Osteoblast (primary cell): ENCODE data around the gene RBBP4. TPM values are rescaled to one million over a fixed set of nuclear protein-coding genes. Genes with fewer than 3 reads are reported as not detected.

Experiments
- DNase-seq: peaks from one replicate; pipeline ENCODE4 v3.0.0; 2011; ENCODE audit warnings: low spot score, mixed read lengths; ENCODE audit not compliant: insufficient read length; ENCODE audit errors: missing footprints
- H2AFZ ChIP-seq: 2 replicates; pipeline ENCODE4 v1.6.0; 2011; ENCODE audit warnings: mild to moderate bottlenecking, low read length
- H3K27ac ChIP-seq: 2 replicates; pipeline ENCODE4 v1.5.1; 2011; ENCODE audit warnings: mild to moderate bottlenecking, low read depth, low read length, moderate library complexity
- H3K27me3 ChIP-seq: 2 replicates; pipeline ENCODE4 v1.6.0; 2012; ENCODE audit warnings: mild to moderate bottlenecking, control low read depth, inconsistent platforms, low read length, moderate library complexity; ENCODE audit not compliant: insufficient read depth
- H3K36me3 ChIP-seq: 2 replicates; pipeline ENCODE4 v1.5.1; 2011; ENCODE audit warnings: mild to moderate bottlenecking, low read length, control low read depth, moderate library complexity; ENCODE audit not compliant: insufficient read depth
- H3K4me1 ChIP-seq: 2 replicates; pipeline ENCODE4 v1.5.1; 2011; ENCODE audit warnings: mild to moderate bottlenecking, low read length, control low read depth, moderate library complexity; ENCODE audit not compliant: insufficient read depth
- H3K4me2 ChIP-seq: 2 replicates; pipeline ENCODE4 v1.6.0; 2011; ENCODE audit warnings: mild to moderate bottlenecking, low read length; ENCODE audit not compliant: insufficient read depth
- H3K4me3 ChIP-seq: fragments of 200-600 bp; sonication (generic); 3 replicates; pipeline ENCODE4 v1.5.1; 2012; ENCODE audit warnings: mild to moderate bottlenecking, low read length, inconsistent platforms; ENCODE audit not compliant: insufficient read depth
- H3K79me2 ChIP-seq: 2 replicates; pipeline ENCODE4 v1.6.0; 2012; ENCODE audit warnings: mild to moderate bottlenecking, low read length, control low read depth, inconsistent platforms; ENCODE audit not compliant: insufficient read depth
- H3K9me3 ChIP-seq: 2 replicates; pipeline ENCODE4 v1.5.1; 2011; ENCODE audit warnings: low read depth, low read length, control low read depth
- H4K20me1 ChIP-seq: 2 replicates; pipeline ENCODE4 v1.6.0; 2012; ENCODE audit warnings: mild to moderate bottlenecking, low read length, control low read depth; ENCODE audit not compliant: insufficient read depth
- CTCF ChIP-seq: IDR thresholded peaks from 2 replicates; pipeline ENCODE4 v1.5.1; 2011; ENCODE audit warnings: mild to moderate bottlenecking, low read depth, low read length, moderate library complexity; ENCODE audit errors: extremely low read depth
- total RNA-seq: library from RNA; depleted of rRNA; stranded (reverse); fragments of >200 nt; gene quantifications from 2 replicates; pipeline ENCODE4 v1.2.3, GENCODE V29; 2012

The RBBP4 gene
- total RNA-seq, 1 donor, result 111 TPM

GRCh38 chr1:32618673-32619221 is 32.3 kb upstream of the RBBP4 start:
- Histone ChIP-seq H4K20me1 (no peaks in the 10 kb centered on the region), H3K36me3 (peaks cover 11% of the 10 kb centered on the region), H2AFZ (no peak overlapping the region), H3K27me3 (no peaks in the 10 kb centered on the region), H3K4me2 (no peak overlapping the region), H3K4me3 (no peak overlapping the region), H3K79me2 (no peaks in the 10 kb centered on the region), H3K4me1 (no peaks in the 10 kb centered on the region), H3K27ac (no peak overlapping the region), H3K9me3 (no peaks in the 10 kb centered on the region)
- TF ChIP-seq CTCF, result no peak
- no peak for DNase-seq

- no peaks in the 10 kb centered on the region for H3K79me2 ChIP-seq
- H3K4me1 ChIP-seq, result no peaks in the 10 kb centered on the region
- H4K20me1 ChIP-seq, result no peaks in the 10 kb centered on the region
- H3K27ac ChIP-seq, result no peak overlapping the region
- no peaks in the 10 kb centered on the region for H3K27me3 ChIP-seq
- no peak overlapping the region for H3K4me2 ChIP-seq
- peaks cover 11% of the 10 kb centered on the region for H3K36me3 ChIP-seq
- no peak overlapping the region for H2AFZ ChIP-seq
- no peaks in the 10 kb centered on the region for H3K9me3 ChIP-seq
- no peak overlapping the region for H3K4me3 ChIP-seq
- DNase-seq, result no peak
- TF ChIP-seq CTCF, result peak; percentile 32
Measured at GRCh38 chr1:32619701-32620485, 31.1 kb upstream of the RBBP4 start.

GRCh38 chr1:32622205-32622604 is 28.8 kb upstream of the RBBP4 start:
- Histone ChIP-seq H3K36me3 (peaks cover 11% of the 10 kb centered on the region), H3K4me2 (no peak overlapping the region), H3K79me2 (no peaks in the 10 kb centered on the region), H3K27me3 (no peaks in the 10 kb centered on the region), H2AFZ (no peak overlapping the region), H3K27ac (no peak overlapping the region), H3K4me3 (no peak overlapping the region), H4K20me1 (no peaks in the 10 kb centered on the region), H3K9me3 (no peaks in the 10 kb centered on the region), H3K4me1 (no peaks in the 10 kb centered on the region)
- DNase-seq, result no peak
- no peak for TF ChIP-seq CTCF

- H4K20me1 ChIP-seq, result no peaks in the 10 kb centered on the region
- no peak overlapping the region for H3K27ac ChIP-seq
- no peaks in the 10 kb centered on the region for H3K4me1 ChIP-seq
- peaks cover 6% of the 10 kb centered on the region for H3K36me3 ChIP-seq
- H3K79me2 ChIP-seq, result no peaks in the 10 kb centered on the region
- H3K9me3 ChIP-seq, result no peaks in the 10 kb centered on the region
- TF ChIP-seq CTCF, result no peak
- no peaks in the 10 kb centered on the region for H3K27me3 ChIP-seq
- no peak overlapping the region for H3K4me3 ChIP-seq
- no peak overlapping the region for H3K4me2 ChIP-seq
- H2AFZ ChIP-seq, result no peak overlapping the region
- DNase-seq, result peak; percentile 76
Measured at GRCh38 chr1:32622806-32623681, 28.0 kb upstream of the RBBP4 start.
